ENCODE results near the gene RIOX2. TPM values are rescaled to one million over a fixed set of nuclear protein-coding genes. Genes with fewer than 3 reads are reported as not detected.
A peak's percentile ranks its signal among the peaks of the same experiment; 100 is the strongest.

RIOX2 gene
- total RNA-seq, 4 donors from 2014 or later: 22.3 to 32.0 (median 24.4) TPM

DNA sequence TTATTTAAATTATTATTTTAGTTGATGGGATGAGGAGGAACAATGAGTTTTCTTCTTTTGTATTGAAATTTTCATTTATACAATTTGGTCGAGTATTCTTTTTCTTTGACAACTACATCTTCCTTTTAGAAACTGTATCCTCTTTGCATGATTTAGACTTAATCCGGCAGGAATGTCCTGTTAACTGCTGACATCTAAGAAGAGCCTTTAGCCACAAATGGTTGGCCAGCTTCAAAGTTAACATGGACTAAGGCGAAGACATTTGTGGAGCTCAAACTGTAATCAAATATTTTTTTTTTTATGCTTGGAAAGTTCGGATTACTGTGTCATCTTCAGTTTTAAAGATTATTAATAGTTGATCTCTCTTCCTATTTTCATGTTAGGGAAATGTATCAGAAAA, 43.2 kb downstream of the RIOX2 start:
- Histone ChIP-seq H3K4me1 (no peaks in the 10 kb centered on the region), H3K36me3 (peaks cover 0 to 79% of the 10 kb centered on the region in 2 donors), H3K9me3 (no peaks in the 10 kb centered on the region), H3K27ac (no peak overlapping the region), H3K27me3 (no peaks in the 10 kb centered on the region), H3K4me3 (no peak overlapping the region)
- 78 to 96% methylated on average over 4 of the region's 4 CpGs for WGBS, 2 donors (ENCODE audit: low coverage in 1 of 2)
- no peak for ATAC-seq
- TF ChIP-seq POLR2AphosphoS5 (IDR thresholded peaks at IDR 0.05) (no peak), POLR2A (IDR thresholded peaks at IDR 0.05) (no peak), EP300 (IDR thresholded peaks at IDR 0.05) (no peak)
- TF ChIP-seq, protein P1, sequence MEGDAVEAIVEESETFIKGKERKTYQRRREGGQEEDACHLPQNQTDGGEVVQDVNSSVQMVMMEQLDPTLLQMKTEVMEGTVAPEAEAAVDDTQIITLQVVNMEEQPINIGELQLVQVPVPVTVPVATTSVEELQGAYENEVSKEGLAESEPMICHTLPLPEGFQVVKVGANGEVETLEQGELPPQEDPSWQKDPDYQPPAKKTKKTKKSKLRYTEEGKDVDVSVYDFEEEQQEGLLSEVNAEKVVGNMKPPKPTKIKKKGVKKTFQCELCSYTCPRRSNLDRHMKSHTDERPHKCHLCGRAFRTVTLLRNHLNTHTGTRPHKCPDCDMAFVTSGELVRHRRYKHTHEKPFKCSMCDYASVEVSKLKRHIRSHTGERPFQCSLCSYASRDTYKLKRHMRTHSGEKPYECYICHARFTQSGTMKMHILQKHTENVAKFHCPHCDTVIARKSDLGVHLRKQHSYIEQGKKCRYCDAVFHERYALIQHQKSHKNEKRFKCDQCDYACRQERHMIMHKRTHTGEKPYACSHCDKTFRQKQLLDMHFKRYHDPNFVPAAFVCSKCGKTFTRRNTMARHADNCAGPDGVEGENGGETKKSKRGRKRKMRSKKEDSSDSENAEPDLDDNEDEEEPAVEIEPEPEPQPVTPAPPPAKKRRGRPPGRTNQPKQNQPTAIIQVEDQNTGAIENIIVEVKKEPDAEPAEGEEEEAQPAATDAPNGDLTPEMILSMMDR (IDR thresholded peaks at IDR 0.05): no peak

DNA sequence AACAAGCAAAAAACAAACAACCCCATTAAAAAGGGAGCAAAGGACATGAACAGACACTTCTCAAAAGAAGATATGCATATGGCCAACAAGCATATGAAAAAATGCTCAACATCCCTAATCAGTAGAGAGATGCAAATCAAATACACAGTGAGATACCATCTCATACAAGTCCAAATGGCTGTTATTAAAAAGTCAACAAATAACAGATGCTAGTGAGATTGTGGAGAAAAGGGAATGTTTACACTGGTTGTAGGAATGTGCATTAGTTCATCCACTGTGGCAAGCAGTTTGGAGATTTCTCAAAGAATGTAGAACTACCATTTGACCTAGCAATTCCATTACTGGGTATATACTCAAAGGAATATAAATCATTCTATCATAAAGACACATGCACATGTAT, 44.5 kb downstream of the RIOX2 start:
- Histone ChIP-seq H3K36me3 (peaks cover 0 to 78% of the 10 kb centered on the region in 2 donors), H3K27ac (no peak overlapping the region), H3K4me3 (no peak overlapping the region), H3K4me1 (no peaks in the 10 kb centered on the region), H3K27me3 (no peaks in the 10 kb centered on the region), H3K9me3 (no peaks in the 10 kb centered on the region)
- ATAC-seq: no peak
- TF ChIP-seq, protein P1 (IDR thresholded peaks at IDR 0.05): no peak
- no peak for TF ChIP-seq POLR2AphosphoS5 (IDR thresholded peaks at IDR 0.05)
- no peak for TF ChIP-seq POLR2A (IDR thresholded peaks at IDR 0.05)
- TF ChIP-seq EP300 (IDR thresholded peaks at IDR 0.05): no peak

DNA sequence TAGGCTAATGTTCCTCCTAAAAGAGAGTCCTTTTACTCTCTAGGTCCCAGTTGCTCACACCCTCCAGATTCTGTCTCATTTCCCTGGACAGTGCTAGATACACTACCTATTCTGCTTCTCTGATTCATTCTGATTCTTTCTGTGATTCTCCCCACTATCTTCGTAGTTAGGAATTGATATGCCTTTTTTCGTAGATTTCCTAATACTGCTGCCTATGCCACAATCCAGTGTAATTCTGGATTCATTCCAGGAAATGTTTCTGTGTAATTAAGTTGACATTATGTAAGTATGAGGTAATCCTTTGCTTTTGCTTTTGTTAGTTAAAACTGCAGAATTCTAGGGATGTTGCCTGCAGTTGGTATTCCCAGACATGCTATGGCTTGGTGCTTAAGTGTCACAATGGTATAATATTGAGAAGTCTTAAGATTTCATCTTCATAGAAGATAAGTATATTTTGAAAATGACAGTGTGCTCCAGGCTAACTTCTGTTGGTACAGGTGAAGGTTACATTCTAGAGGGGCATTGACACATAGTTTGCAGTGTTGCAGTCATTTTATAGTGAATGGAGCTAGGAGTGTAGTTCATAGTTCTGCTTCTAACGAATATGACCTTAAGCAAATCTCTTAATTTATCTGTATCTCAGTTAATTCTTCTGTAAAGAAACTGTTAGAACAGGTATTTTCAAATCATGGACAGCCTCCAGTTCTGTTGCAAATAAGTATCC, 54.3 kb downstream of the RIOX2 start:
- no peak overlapping the region for H3K27ac ChIP-seq

DNA sequence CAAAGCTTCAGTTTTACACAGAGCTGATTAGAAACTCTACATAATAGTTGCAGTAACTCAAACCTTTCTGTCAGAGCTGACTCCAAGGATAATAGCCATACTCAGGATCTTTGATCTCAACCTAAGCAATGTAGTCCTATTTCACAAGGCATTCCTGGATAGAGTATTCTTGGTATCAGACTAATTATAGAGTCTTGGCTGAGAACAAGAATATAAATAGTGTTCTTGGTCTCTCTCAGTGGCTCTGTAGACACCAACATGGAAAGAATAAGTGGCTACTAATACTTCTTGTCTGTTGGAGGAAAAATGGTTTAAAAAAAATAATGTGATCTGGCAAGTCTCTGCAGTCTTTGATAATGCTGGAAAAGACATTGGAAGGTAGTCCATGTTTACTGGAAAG, 55.7 kb downstream of the RIOX2 start:
- Histone ChIP-seq H3K4me3 (no peak overlapping the region), H3K4me1 (peaks cover 0 to 9% (median 0%) of the 10 kb centered on the region in 3 donors), H3K27me3 (no peaks in the 10 kb centered on the region), H3K36me3 (peaks cover 0 to 77% of the 10 kb centered on the region in 2 donors), H3K9me3 (no peaks in the 10 kb centered on the region), H3K27ac (no peak overlapping the region)
- TF ChIP-seq EP300 (IDR thresholded peaks at IDR 0.05): no peak
- TF ChIP-seq, protein P1 (IDR thresholded peaks at IDR 0.05): no peak
- TF ChIP-seq POLR2AphosphoS5 (IDR thresholded peaks at IDR 0.05): no peak
- no peak for TF ChIP-seq POLR2A (IDR thresholded peaks at IDR 0.05)
- no peak for ATAC-seq

More for the DNA sequence above, 54.3 kb downstream of the RIOX2 start:
- WGBS, 2 donors (ENCODE audit: low coverage in 1 of 2): 68 to 80% methylated on average over 3 of the region's 3 CpGs
- peak; percentile 31 for ATAC-seq
- H3K36me3 ChIP-seq: peaks cover 0 to 70% of the 10 kb centered on the region in 2 donors
- no peak for TF ChIP-seq POLR2AphosphoS5 (IDR thresholded peaks at IDR 0.05)
- TF ChIP-seq EP300 (IDR thresholded peaks at IDR 0.05): no peak
- TF ChIP-seq, protein P1 (IDR thresholded peaks at IDR 0.05): no peak
- no peak for TF ChIP-seq POLR2A (IDR thresholded peaks at IDR 0.05)
- H3K27me3 ChIP-seq: no peaks in the 10 kb centered on the region
- H3K9me3 ChIP-seq: no peaks in the 10 kb centered on the region
- H3K4me3 ChIP-seq: no peak overlapping the region
- H3K4me1 ChIP-seq: peaks cover 0 to 9% (median 0%) of the 10 kb centered on the region in 3 donors

DNA sequence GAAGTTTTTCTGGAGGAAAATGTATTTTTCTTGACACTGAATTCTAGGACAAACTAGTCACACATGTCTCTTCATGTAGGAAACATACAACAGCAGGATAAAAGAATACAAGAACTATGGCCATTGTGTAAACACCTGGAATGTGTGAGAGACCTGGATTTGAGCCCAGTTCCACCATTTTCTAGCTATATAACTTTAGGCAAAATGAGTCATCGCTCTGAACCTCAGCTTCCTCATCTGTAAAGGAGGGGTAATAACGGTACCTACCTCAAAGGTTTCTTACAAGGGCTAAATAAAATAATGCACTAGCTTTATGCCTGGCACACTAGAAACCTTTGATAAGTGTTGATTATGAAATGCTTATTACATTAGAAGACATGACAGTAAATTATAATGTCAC, 57.8 kb downstream of the RIOX2 start:
- Histone ChIP-seq H3K36me3 (peaks cover 0 to 69% of the 10 kb centered on the region in 2 donors), H3K27ac (no peak overlapping the region), H3K9me3 (no peaks in the 10 kb centered on the region), H3K4me1 (peaks cover 0 to 9% (median 0%) of the 10 kb centered on the region in 3 donors), H3K27me3 (no peaks in the 10 kb centered on the region), H3K4me3 (no peak overlapping the region)
- TF ChIP-seq, protein P1 (IDR thresholded peaks at IDR 0.05): no peak
- TF ChIP-seq POLR2A (IDR thresholded peaks at IDR 0.05): no peak
- TF ChIP-seq EP300 (IDR thresholded peaks at IDR 0.05): no peak
- no peak for TF ChIP-seq POLR2AphosphoS5 (IDR thresholded peaks at IDR 0.05)
- no peak for ATAC-seq
- 52 to 100% methylated on average over 2 of the region's 2 CpGs for WGBS, 2 donors (ENCODE audit: low coverage in 1 of 2)

All from gastroesophageal sphincter (tissue), 4 donors.